NB4 (cell line): ENCODE results near the gene XRCC5.
A peak's percentile ranks its signal among the peaks of the same experiment; 100 is the strongest.

Experiments used
- DNase-seq: peaks from one replicate; pipeline ENCODE4 v3.0.0; 2010; ENCODE audit warnings: low read depth
- H3K4me3 ChIP-seq: one replicate; pipeline ENCODE4 v1.5.1; 2011; ENCODE audit warnings: mild to moderate bottlenecking, low read depth, low read length, moderate library complexity
- CTCF ChIP-seq: IDR thresholded peaks from one replicate; pipeline ENCODE4 v1.5.1; 2012; ENCODE audit warnings: low read depth, low read length
- MYC ChIP-seq: IDR thresholded peaks from 2 replicates; pipeline ENCODE4 v1.6.1; 2011; ENCODE audit warnings: low read depth, low read length
- POLR2A ChIP-seq: IDR thresholded peaks from 2 replicates; pipeline ENCODE4 v1.6.1; 2011; ENCODE audit warnings: mild to moderate bottlenecking; ENCODE audit not compliant: insufficient read length; ENCODE audit errors: extremely low read depth
- TF ChIP-seq, protein P1 (sequence below): IDR thresholded peaks from 2 replicates; pipeline ENCODE4 v1.6.1; 2011; ENCODE audit warnings: low read depth, low read length

XRCC5 gene

DNA sequence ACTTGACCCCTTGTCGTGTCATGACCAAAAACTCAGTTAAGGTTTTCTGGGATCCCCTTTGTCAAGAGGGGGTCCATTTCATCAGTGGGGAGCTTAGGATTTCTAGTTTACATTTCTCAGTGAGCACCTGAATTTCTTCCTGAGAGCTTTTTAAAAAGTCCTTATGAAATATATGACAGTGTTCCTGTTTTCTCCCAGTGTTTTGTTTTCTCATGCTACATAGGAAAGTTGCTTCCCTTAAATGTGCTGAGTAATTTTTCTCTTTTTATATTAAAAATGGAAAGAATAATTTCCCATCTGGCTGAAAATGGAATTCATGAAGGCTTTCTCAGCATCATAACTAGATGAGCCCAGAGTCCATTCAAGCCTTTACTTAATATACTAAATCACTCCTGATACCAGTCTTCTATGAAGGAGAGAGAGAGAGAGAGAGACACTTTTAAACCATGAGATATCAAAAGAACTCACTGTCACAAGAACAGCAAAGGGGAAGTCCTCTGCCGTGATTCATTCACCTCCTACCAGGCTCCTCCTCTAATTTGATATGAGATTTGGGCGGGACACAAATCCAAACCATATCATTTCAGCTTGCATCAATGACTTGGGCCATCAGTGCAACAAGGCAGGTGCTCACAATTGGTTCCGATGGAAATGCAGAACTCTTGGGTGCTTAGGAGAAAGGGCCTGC, 61.1 kb downstream of the XRCC5 start:
- peak; percentile 16 for DNase-seq
- no peak for TF ChIP-seq MYC
- TF ChIP-seq CTCF: no peak
- TF ChIP-seq POLR2A: no peak
- TF ChIP-seq, protein P1, sequence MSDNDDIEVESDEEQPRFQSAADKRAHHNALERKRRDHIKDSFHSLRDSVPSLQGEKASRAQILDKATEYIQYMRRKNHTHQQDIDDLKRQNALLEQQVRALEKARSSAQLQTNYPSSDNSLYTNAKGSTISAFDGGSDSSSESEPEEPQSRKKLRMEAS: no peak
- no peak overlapping the region for H3K4me3 ChIP-seq

- TF ChIP-seq CTCF (no peak), MYC (no peak), POLR2A (no peak)
- TF ChIP-seq, protein P1: no peak
- DNase-seq: no peak
- no peak overlapping the region for H3K4me3 ChIP-seq
Measured at GRCh38 chr2:216171011-216171410, 61.9 kb downstream of the XRCC5 start.

GRCh38 chr2:216172493-216172892, 63.3 kb downstream of the XRCC5 start:
- TF ChIP-seq, protein P1: no peak
- no peak for TF ChIP-seq CTCF
- no peak for TF ChIP-seq MYC
- TF ChIP-seq POLR2A: no peak

DNA sequence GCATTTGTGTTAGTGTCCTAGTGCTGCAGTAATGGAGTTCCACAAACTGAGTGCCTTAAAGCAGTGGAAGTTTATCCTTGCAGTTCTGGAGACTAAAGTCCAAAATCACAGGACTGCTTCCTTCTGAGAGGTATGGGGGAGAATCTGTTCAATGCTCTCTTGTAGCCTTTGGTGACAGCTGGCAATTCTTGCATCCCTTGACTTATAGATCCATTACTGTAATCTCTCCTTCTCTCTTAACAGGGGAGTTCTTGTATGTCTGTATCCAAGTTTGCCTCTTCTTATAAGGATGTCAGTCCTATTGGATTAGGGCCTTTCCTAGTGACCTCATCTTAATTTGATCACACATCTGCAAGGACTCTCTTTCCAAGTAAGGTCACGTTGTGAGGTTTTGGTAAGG, 69.9 kb downstream of the XRCC5 start:
- TF ChIP-seq, protein P1: no peak
- DNase-seq: no peak
- no peak overlapping the region for H3K4me3 ChIP-seq

More at GRCh38 chr2:216172493-216172892, 63.3 kb downstream of the XRCC5 start:
- H3K4me3 ChIP-seq: no peak overlapping the region
- DNase-seq: no peak

- H3K4me3 ChIP-seq: no peak overlapping the region
- TF ChIP-seq POLR2A: no peak
- no peak for TF ChIP-seq MYC
- no peak for TF ChIP-seq CTCF
- TF ChIP-seq, protein P1: no peak
- no peak for DNase-seq
Measured at GRCh38 chr2:216181351-216181750, 72.2 kb downstream of the XRCC5 start.

- no peak for DNase-seq
- no peak for TF ChIP-seq MYC
- no peak for TF ChIP-seq POLR2A
- no peak for TF ChIP-seq CTCF
- TF ChIP-seq, protein P1: no peak
- H3K4me3 ChIP-seq: no peak overlapping the region
Measured at GRCh38 chr2:216181953-216182461, 72.9 kb downstream of the XRCC5 start.
